ENCODE results near the gene ZNF668.

- TF ChIP-seq POLR2AphosphoS5 (IDR thresholded peaks at IDR 0.05) (no peak), CTCF (IDR thresholded peaks at IDR 0.05) (no peak), POLR2A (IDR thresholded peaks at IDR 0.05) (no peak)
These were observed 759 bp upstream of the ZNF668 start for GRCh38 chr16:31074814-31075183.

Data from stomach (tissue), 4 donors.